ENCODE results near the gene ZYX. TPM values are rescaled to one million over a fixed set of nuclear protein-coding genes. Genes with fewer than 3 reads are reported as not detected.

Gene ZYX
- total and polyA plus RNA-seq, 2 donors (not counting 1 experiment from before 2014, with no cell fraction given), result 33.5 to 85.6 TPM

- no peak overlapping the region for H3K4me3 ChIP-seq (replicated peaks in 1 of 4; ENCODE audit: control extremely low read depth in 1 of 4, insufficient read depth in 1 of 4, low read depth in 3 of 4, low read length in 4 of 4)
- no peak for DNase-seq (ENCODE audit: low read depth in 2 of 2)
- H3K4me2 ChIP-seq (ENCODE audit: extremely low read depth, insufficient read depth, low read length), result no peak overlapping the region
- H3K9me3 ChIP-seq (ENCODE audit: control insufficient read depth, insufficient read depth, low read depth, low read length), result no peaks in the 10 kb centered on the region
- H3K9ac ChIP-seq (ENCODE audit: insufficient read depth, low read length), result no peak overlapping the region
- H3K4me1 ChIP-seq (ENCODE audit: control insufficient read depth, extremely low read depth, insufficient read depth, low read length), result no peaks in the 10 kb centered on the region
- H3K36me3 ChIP-seq (ENCODE audit: control insufficient read depth, insufficient read depth, low read length), result no peaks in the 10 kb centered on the region
- peaks cover 2% of the 10 kb centered on the region for H3K27me3 ChIP-seq (ENCODE audit: control insufficient read depth, insufficient read depth, low read length)
- no peak overlapping the region for H3K27ac ChIP-seq (ENCODE audit: insufficient read depth, low read length)
- H3K79me2 ChIP-seq (ENCODE audit: control insufficient read depth, insufficient read depth, low read length), result no peaks in the 10 kb centered on the region
- H4K20me1 ChIP-seq (ENCODE audit: control insufficient read depth, extremely low read depth, insufficient read depth, low read length), result no peaks in the 10 kb centered on the region
- no peak overlapping the region for H2AFZ ChIP-seq (ENCODE audit: low read length)
- TF ChIP-seq EZH2 (IDR thresholded peaks at IDR 0.05; ENCODE audit: low read length, missing control alignments), result no peak
- TF ChIP-seq, protein P1, sequence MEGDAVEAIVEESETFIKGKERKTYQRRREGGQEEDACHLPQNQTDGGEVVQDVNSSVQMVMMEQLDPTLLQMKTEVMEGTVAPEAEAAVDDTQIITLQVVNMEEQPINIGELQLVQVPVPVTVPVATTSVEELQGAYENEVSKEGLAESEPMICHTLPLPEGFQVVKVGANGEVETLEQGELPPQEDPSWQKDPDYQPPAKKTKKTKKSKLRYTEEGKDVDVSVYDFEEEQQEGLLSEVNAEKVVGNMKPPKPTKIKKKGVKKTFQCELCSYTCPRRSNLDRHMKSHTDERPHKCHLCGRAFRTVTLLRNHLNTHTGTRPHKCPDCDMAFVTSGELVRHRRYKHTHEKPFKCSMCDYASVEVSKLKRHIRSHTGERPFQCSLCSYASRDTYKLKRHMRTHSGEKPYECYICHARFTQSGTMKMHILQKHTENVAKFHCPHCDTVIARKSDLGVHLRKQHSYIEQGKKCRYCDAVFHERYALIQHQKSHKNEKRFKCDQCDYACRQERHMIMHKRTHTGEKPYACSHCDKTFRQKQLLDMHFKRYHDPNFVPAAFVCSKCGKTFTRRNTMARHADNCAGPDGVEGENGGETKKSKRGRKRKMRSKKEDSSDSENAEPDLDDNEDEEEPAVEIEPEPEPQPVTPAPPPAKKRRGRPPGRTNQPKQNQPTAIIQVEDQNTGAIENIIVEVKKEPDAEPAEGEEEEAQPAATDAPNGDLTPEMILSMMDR (conservative IDR thresholded peaks at IDR 0.05 in 1 of 2, IDR thresholded peaks at IDR 0.05 in 1 of 2; ENCODE audit: low read depth in 1 of 2, low read length in 2 of 2), result no peak
Measured at GRCh38 chr7:143341842-143342241, 39.3 kb upstream of the ZYX start.

DNA sequence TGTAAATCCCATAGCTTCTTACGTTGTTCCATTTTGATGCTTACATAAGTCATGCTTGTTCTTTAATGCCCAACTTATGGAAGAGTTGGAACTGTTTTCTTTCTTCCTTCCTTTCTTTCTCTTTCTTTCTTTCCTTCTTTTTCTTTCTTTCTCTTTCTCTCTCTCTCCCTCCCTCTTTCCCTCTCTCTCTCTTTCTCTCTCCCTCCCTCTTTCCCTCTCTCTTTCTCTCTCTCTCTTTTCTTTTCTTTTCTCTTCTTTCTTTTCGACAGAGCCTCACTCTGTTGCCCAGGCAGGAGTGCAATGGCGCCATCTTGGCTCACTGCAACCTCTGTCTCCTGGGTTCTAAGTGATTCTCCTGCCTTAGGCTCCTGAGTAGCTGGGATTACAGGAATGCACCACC is 37.5 kb upstream of the ZYX start:
- H3K4me1 ChIP-seq (ENCODE audit: control insufficient read depth, extremely low read depth, insufficient read depth, low read length), result no peaks in the 10 kb centered on the region
- H4K20me1 ChIP-seq (ENCODE audit: control insufficient read depth, extremely low read depth, insufficient read depth, low read length), result no peaks in the 10 kb centered on the region
- no peaks in the 10 kb centered on the region for H3K9me3 ChIP-seq (ENCODE audit: control insufficient read depth, insufficient read depth, low read depth, low read length)
- TF ChIP-seq, protein P1 (conservative IDR thresholded peaks at IDR 0.05 in 1 of 2, IDR thresholded peaks at IDR 0.05 in 1 of 2; ENCODE audit: low read depth in 1 of 2, low read length in 2 of 2), result no peak
- TF ChIP-seq EZH2 (IDR thresholded peaks at IDR 0.05; ENCODE audit: low read length, missing control alignments), result no peak
- no peaks in the 10 kb centered on the region for H3K79me2 ChIP-seq (ENCODE audit: control insufficient read depth, insufficient read depth, low read length)
- H2AFZ ChIP-seq (ENCODE audit: low read length), result no peak overlapping the region
- H3K36me3 ChIP-seq (ENCODE audit: control insufficient read depth, insufficient read depth, low read length), result no peaks in the 10 kb centered on the region
- no peak for DNase-seq (ENCODE audit: low read depth in 2 of 2)
- H3K9ac ChIP-seq (ENCODE audit: insufficient read depth, low read length), result no peak overlapping the region
- H3K27ac ChIP-seq (ENCODE audit: insufficient read depth, low read length), result no peak overlapping the region
- H3K27me3 ChIP-seq (ENCODE audit: control insufficient read depth, insufficient read depth, low read length), result peaks cover 12% of the 10 kb centered on the region
- no peak overlapping the region for H3K4me2 ChIP-seq (ENCODE audit: extremely low read depth, insufficient read depth, low read length)
- H3K4me3 ChIP-seq (replicated peaks in 1 of 4; ENCODE audit: control extremely low read depth in 1 of 4, insufficient read depth in 1 of 4, low read depth in 3 of 4, low read length in 4 of 4), result no peak overlapping the region

GRCh38 chr7:143345428-143345900 is 35.7 kb upstream of the ZYX start:
- no peaks in the 10 kb centered on the region for H3K79me2 ChIP-seq (ENCODE audit: control insufficient read depth, insufficient read depth, low read length)
- peak; percentile 49 for DNase-seq (ENCODE audit: low read depth in 2 of 2)

More at GRCh38 chr7:143345428-143345900, 35.7 kb upstream of the ZYX start:
- Histone ChIP-seq H3K4me1 (ENCODE audit: control insufficient read depth, extremely low read depth, insufficient read depth, low read length) (no peaks in the 10 kb centered on the region), H3K9ac (ENCODE audit: insufficient read depth, low read length) (no peak overlapping the region), H3K9me3 (ENCODE audit: control insufficient read depth, insufficient read depth, low read depth, low read length) (no peaks in the 10 kb centered on the region), H3K4me3 (replicated peaks in 1 of 4; ENCODE audit: control extremely low read depth in 1 of 4, insufficient read depth in 1 of 4, low read depth in 3 of 4, low read length in 4 of 4) (no peak overlapping the region), H3K4me2 (ENCODE audit: extremely low read depth, insufficient read depth, low read length) (peak overlapping the region; percentile 23), H3K36me3 (ENCODE audit: control insufficient read depth, insufficient read depth, low read length) (no peaks in the 10 kb centered on the region), H4K20me1 (ENCODE audit: control insufficient read depth, extremely low read depth, insufficient read depth, low read length) (no peaks in the 10 kb centered on the region), H3K27ac (ENCODE audit: insufficient read depth, low read length) (no peak overlapping the region), H3K27me3 (ENCODE audit: control insufficient read depth, insufficient read depth, low read length) (peaks cover 23% of the 10 kb centered on the region), H2AFZ (ENCODE audit: low read length) (peak overlapping the region; percentile 14)
- TF ChIP-seq EZH2 (IDR thresholded peaks at IDR 0.05; ENCODE audit: low read length, missing control alignments), result no peak
- TF ChIP-seq, protein P1 (conservative IDR thresholded peaks at IDR 0.05 in 1 of 2, IDR thresholded peaks at IDR 0.05 in 1 of 2; ENCODE audit: low read depth in 1 of 2, low read length in 2 of 2), result peak; percentile 23 to 54
